Left lung (tissue), 10 donors: ENCODE results near the gene TYMP. TPM values are rescaled to one million over a fixed set of nuclear protein-coding genes. Genes with fewer than 3 reads are reported as not detected.
A peak's percentile ranks its signal among the peaks of the same experiment; 100 is the strongest.

Experiments used
- ATAC-seq: fragments of 200-7000 bp; cut with Tn5 transposase; one replicate; pipeline ENCODE4 v1.9.1; 2020; ENCODE audit warnings: moderate library complexity
- DNase-seq, 4 donors: peaks; one replicate each; pipeline ENCODE4 v3.0.0-alpha.2; 2013 to 2020
- H3K27ac ChIP-seq, 2 donors: fragments of 200-600 bp; sonication (generic) in 1 of 2; one replicate each; pipeline versions ENCODE4 v1.5.0 to v1.8.0; 2020 to 2021
- H3K27me3 ChIP-seq, 2 donors: fragments of 200-600 bp; sonication (generic) in 1 of 2; one replicate each; pipeline versions ENCODE4 v1.5.0 to v1.8.0; 2020 to 2021
- H3K36me3 ChIP-seq, 2 donors: fragments of 200-600 bp; sonication (generic) in 1 of 2; one replicate each; pipeline versions ENCODE4 v1.5.0 to v1.8.0; 2020 to 2021
- H3K4me1 ChIP-seq, 2 donors: fragments of 200-600 bp; one replicate each; pipeline ENCODE4 v1.8.0; 2021
- H3K4me3 ChIP-seq, 2 donors: fragments of 200-600 bp; sonication (generic) in 1 of 2; one replicate each; pipeline versions ENCODE4 v1.5.0 to v1.8.0; 2020 to 2021; ENCODE audit warnings: mild to moderate bottlenecking in 1 of 2
- H3K9me3 ChIP-seq, 2 donors: fragments of 200-600 bp; sonication (generic) in 1 of 2; one replicate each; pipeline versions ENCODE4 v1.5.0 to v1.8.0; 2020 to 2021
- CTCF ChIP-seq, 2 donors: fragments of 200-600 bp; sonication (generic) in 1 of 2; IDR thresholded peaks; one replicate each; pipeline versions ENCODE4 v1.5.0 to v1.8.0; 2021; ENCODE audit warnings: antibody characterized with exemption in 2 of 2
- intact Hi-C, 2 donors: fragments of 100-400 bp; cut with DNase I; formaldehyde crosslinking; loops; one replicate each; pipeline versions ENCODE4 v1.11.2 to v1.14.2; 2022
- polyA plus RNA-seq, 6 donors: library from polyadenylated mRNA; unstranded; fragments of 120-200 nt; gene quantifications; one replicate each; pipeline ENCODE4 v1.2.1, GENCODE V29; 2013; ENCODE audit not compliant: insufficient read length in 6 of 6
- total RNA-seq, 2 donors: library from RNA; stranded (reverse); fragmentation: NEBNext Ultra II Directional; extraction: Animal tissue kit (Norgen Biotek cat#: 25700); gene quantifications; one replicate each; pipeline ENCODE4 v1.2.1, GENCODE V29; 2021
- donor health status: DM: no; HTN: yes; CAD: no.
- donor health status: DM: no; HTN: no; CAD: no.

Gene TYMP
- total and polyA plus RNA-seq, 8 donors = 2.6 to 256 (median 3.7) TPM

- H3K27me3 ChIP-seq = peaks cover 0 to 33% of the 10 kb centered on the region in 2 donors
- no peaks in the 10 kb centered on the region for H3K36me3 ChIP-seq
- DNase-seq (no peak), ATAC-seq (peak; percentile 46)
- no peaks in the 10 kb centered on the region for H3K9me3 ChIP-seq
- no peak overlapping the region for H3K27ac ChIP-seq
- no peaks in the 10 kb centered on the region for H3K4me1 ChIP-seq
- TF ChIP-seq CTCF (IDR thresholded peaks at IDR 0.05) = no peak
- intact Hi-C loops = no loop called here
- H3K4me3 ChIP-seq = no peak overlapping the region
These were observed 39.1 kb downstream of the TYMP start for GRCh38 chr22:50490531-50491308.

DNA sequence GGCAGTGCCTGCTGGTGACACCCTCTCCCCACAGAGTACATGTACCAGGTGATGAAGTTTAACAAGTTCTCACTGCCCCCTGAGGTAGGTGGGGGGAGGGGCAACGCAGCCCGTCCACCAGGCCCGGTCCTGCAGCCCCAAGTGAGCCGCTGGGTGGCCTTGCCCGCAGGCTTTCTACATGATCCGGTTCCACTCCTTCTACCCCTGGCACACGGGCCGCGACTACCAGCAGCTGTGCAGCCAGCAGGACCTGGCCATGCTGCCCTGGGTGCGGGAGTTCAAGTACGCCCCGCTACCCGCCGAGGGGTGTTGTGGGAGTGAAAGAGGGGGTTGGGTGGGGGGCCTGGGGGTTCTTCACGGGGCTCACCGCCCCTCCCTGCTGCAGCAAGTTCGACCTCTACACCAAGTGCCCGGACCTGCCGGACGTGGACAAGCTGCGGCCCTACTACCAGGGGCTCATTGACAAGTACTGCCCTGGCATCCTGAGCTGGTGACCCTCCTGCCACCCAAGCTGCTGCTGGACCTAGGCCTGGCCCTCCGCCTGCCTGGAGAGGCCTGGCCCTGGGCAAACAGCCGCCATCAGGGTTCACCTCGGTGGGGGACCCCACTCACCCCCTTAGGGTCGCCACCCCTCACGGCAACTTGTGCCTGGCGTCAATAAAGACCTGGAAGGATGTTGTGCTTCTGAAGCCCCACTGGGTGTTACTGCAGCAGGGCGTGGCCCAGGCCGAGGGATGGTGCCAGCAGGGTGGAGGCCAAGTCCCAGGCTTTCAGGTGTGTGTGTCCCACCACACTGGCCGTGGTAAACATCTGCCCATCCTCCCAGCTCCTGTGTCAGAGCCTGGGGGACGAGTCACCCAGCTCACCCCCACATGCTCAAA, 40.2 kb downstream of the TYMP start:
- Histone ChIP-seq H3K36me3 (no peaks in the 10 kb centered on the region), H3K27ac (no peak overlapping the region), H3K27me3 (peaks cover 0 to 43% of the 10 kb centered on the region in 2 donors), H3K4me1 (no peaks in the 10 kb centered on the region), H3K9me3 (no peaks in the 10 kb centered on the region), H3K4me3 (no peak overlapping the region)
- ATAC-seq (no peak), DNase-seq (peak in 1 of 4 donors; percentile 67)
- intact Hi-C loops = no loop called here
- TF ChIP-seq CTCF (IDR thresholded peaks at IDR 0.05) = no peak

GRCh38 chr22:50488886-50489285, 40.9 kb downstream of the TYMP start:
- Histone ChIP-seq H3K36me3 (no peaks in the 10 kb centered on the region), H3K27me3 (peaks cover 0 to 50% of the 10 kb centered on the region in 2 donors), H3K9me3 (no peaks in the 10 kb centered on the region), H3K27ac (no peak overlapping the region), H3K4me1 (no peaks in the 10 kb centered on the region), H3K4me3 (no peak overlapping the region)
- intact Hi-C loops = no loop called here
- DNase-seq = no peak
- no peak for ATAC-seq
- no peak for TF ChIP-seq CTCF (IDR thresholded peaks at IDR 0.05)

DNA sequence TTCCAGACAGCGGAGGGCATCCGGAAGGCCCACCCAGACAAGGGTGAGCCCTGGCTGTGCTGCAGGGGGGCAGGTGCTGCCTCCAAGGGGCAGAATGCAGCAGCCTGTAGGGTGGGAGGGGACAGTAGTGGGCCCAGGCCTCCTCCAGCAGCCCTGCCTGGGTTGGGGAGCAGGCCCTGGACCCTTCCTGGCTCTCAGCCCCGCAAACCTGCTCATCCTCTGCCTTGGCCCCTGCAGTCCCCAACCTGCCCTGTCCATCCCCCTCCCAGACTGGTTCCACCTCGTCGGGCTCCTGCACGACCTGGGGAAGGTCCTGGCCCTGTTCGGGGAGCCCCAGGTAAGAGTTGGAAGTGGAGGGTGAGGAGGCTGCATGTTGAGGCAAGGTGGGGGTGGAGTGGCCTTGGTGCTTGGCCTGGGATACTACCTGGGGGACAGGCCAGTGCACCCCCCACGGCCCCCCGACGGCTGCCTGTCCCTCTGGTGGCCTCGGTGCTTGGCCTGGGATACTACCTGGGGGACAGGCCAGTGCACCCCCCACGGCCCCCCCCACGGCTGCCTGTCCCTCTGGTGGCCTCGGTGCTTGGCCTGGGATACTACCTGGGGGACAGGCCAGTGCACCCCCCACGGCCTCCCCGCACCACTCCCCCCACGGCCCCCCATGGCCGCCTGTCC, 41.7 kb downstream of the TYMP start:
- H3K27me3 ChIP-seq = peaks cover 0 to 58% of the 10 kb centered on the region in 2 donors
- intact Hi-C loops = no loop called here
- no peaks in the 10 kb centered on the region for H3K9me3 ChIP-seq
- H3K4me3 ChIP-seq = no peak overlapping the region
- ATAC-seq (no peak), DNase-seq (no peak)
- H3K36me3 ChIP-seq = no peaks in the 10 kb centered on the region
- no peaks in the 10 kb centered on the region for H3K4me1 ChIP-seq
- no peak for TF ChIP-seq CTCF (IDR thresholded peaks at IDR 0.05)
- H3K27ac ChIP-seq = no peak overlapping the region
